PC-3 (cell line): ENCODE data around the gene HOXB1. TPM values are rescaled to one million over a fixed set of nuclear protein-coding genes. Genes with fewer than 3 reads are reported as not detected.

Source experiments
- ATAC-seq: fragments of 200-7000 bp; cut with Tn5 transposase; 2 replicates; pipeline ENCODE4 v1.9.1; 2020; ENCODE audit warnings: mild to moderate bottlenecking, moderate library complexity
- BruUV-seq: library from RNA; stranded (reverse); fragments of 400-500 nt; replicated peaks from 2 replicates; lab custom pipeline; 2021; lab: Mats Ljungman, UMichigan
- CTCF ChIA-PET: fragments of 300-600 bp; sonication (Branson Sonifier 250); formaldehyde crosslinking; loops from one replicate; lab custom pipeline; 2022; ENCODE audit warnings: antibody characterized with exemption; lab: Charles Lee
- POLR2A ChIA-PET: fragments of 300-600 bp; sonication (Branson Sonifier 250); formaldehyde crosslinking; loops from one replicate; lab custom pipeline; 2022; ENCODE audit warnings: antibody characterized with exemption; ENCODE audit not compliant: unreplicated experiment; lab: Charles Lee
- DNase-seq: peaks from one replicate; pipeline ENCODE4 v3.0.0-alpha.2; 2015
- H2AFZ ChIP-seq: fragments of 300-600 bp; sonication (generic); 2 replicates; pipeline ENCODE4 v1.6.0; 2016; ENCODE audit warnings: antibody characterized with exemption, low read length
- H3F3A ChIP-seq: fragments of 300-600 bp; sonication (generic); one replicate; pipeline ENCODE4 v1.6.0; 2017; ENCODE audit warnings: antibody characterized with exemption, low read length, control low read depth, mild to moderate bottlenecking; ENCODE audit not compliant: unreplicated experiment
- H3K27ac ChIP-seq: fragments of 300-600 bp; sonication (generic); 2 replicates; pipeline ENCODE4 v1.5.1; 2016; ENCODE audit warnings: mild to moderate bottlenecking, low read length
- H3K27me3 ChIP-seq: fragments of 300-600 bp; sonication (generic); 2 replicates; pipeline ENCODE4 v1.6.1; 2016; ENCODE audit warnings: low read length, mixed read lengths
- H3K36me3 ChIP-seq: fragments of 300-600 bp; sonication (generic); 2 replicates; pipeline ENCODE4 v1.6.1; 2016; ENCODE audit warnings: low read depth, mixed run types, low read length, mixed read lengths
- H3K4me1 ChIP-seq: fragments of 300-600 bp; sonication (generic); 2 replicates; pipeline ENCODE4 v1.5.1; 2016; ENCODE audit warnings: low read length; ENCODE audit not compliant: insufficient read depth
- H3K4me2 ChIP-seq: fragments of 300-600 bp; sonication (generic); 2 replicates; pipeline ENCODE4 v1.6.0; 2016; ENCODE audit warnings: low read length
- H3K4me3 ChIP-seq: fragments of 300-600 bp; sonication (generic); 2 replicates; pipeline ENCODE4 v1.5.1; 2016; ENCODE audit warnings: mild to moderate bottlenecking, low read length, mixed read lengths
- H3K79me2 ChIP-seq: fragments of 300-600 bp; sonication (generic); 2 replicates; pipeline ENCODE4 v1.6.1; 2017; ENCODE audit warnings: low read length, mixed read lengths
- H3K9ac ChIP-seq: fragments of 300-600 bp; sonication (generic); 2 replicates; pipeline ENCODE4 v1.6.0; 2016; ENCODE audit warnings: mild to moderate bottlenecking, low read length
- H3K9me2 ChIP-seq: fragments of 300-600 bp; sonication (generic); replicated peaks from 2 replicates; pipeline ENCODE4 v1.6.1; 2016; ENCODE audit warnings: mixed run types, low read length, mixed read lengths
- H3K9me3 ChIP-seq: fragments of 300-600 bp; sonication (generic); 2 replicates; pipeline ENCODE4 v1.6.1; 2016; ENCODE audit warnings: low read length, mixed read lengths
- H4K20me1 ChIP-seq: fragments of 300-600 bp; sonication (generic); 2 replicates; pipeline ENCODE4 v1.6.1; 2016; ENCODE audit warnings: low read length, mixed read lengths
- CTCF ChIP-seq: fragments of 300-600 bp; sonication (generic); conservative IDR thresholded peaks from 2 replicates; pipeline ENCODE4 v1.5.1; 2017; ENCODE audit warnings: antibody characterized with exemption, low read depth, mild to moderate bottlenecking, low read length
- EZH2 ChIP-seq: fragments of 300-600 bp; sonication (generic); IDR thresholded peaks from one replicate; pipeline ENCODE4 v1.6.1; 2017; ENCODE audit warnings: antibody characterized with exemption, mild to moderate bottlenecking, low read length; ENCODE audit not compliant: unreplicated experiment
- EZH2phosphoT487 ChIP-seq: fragments of 300-600 bp; sonication (generic); IDR thresholded peaks from 2 replicates; pipeline ENCODE4 v1.6.1; 2018; ENCODE audit warnings: mild to moderate bottlenecking, antibody characterized with exemption, low read length, borderline replicate concordance
- intact Hi-C: fragments of 100-400 bp; cut with micrococcal nuclease; formaldehyde crosslinking; loops from 2 replicates; pipeline ENCODE4 v1.9.0; 2023
- total RNA-seq: library from RNA; depleted of rRNA; stranded (reverse); fragments of >200 nt; gene quantifications from 2 replicates; pipeline ENCODE4 v1.2.3, GENCODE V29; 2014

Gene HOXB1
- total RNA-seq, 1 experiment from 2014 or later: not detected

DNA sequence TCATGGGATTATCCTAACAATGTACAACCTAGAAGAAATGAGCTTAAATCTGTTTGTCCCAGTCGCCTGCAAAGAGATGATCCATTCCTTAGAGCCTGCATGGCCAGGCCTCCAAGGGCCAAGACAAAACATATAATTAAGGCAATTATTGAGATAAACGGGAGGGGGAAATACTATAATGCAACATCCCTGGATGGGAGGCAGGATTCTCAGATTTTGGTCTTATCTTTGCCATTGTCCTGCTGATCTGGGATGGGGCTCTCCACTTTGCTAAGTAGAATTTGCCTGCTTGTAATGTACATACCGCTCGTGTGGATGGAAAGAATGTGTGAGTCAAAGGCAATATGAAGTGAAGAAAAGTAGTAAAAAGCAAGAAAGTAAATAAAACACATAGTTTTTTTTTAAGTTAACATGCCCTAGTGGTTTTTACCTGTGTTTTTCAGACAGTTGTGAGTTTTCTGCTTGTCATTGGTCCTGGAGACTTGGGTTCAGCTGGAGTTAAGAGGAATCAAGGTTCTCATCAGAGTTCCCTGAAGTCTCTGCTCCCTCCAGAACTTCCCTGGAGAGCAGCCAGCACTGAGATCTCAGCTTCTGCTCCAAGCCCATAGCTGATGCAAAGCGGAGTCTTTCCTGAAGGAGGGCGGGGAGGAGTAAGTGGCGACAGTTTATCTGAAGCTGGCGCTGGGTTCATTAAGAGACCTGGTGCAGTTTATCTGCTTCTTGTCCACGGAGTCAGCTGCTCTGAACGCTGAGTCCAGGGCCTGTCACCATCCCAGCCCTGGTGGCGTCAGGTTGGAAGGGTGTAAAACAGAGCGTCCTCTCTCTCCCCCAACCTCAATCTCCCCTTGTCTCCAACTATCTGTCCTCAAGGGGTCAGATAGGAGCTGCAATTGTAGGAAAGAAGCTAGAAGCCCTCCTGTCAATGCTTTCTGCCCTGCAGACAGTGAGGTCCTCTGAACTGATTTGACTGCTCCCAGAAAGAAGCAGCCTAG is 30.1 kb downstream of the HOXB1 start:
- DNase-seq (peak; percentile 72), ATAC-seq (peak; percentile 60)
- Histone ChIP-seq H3K4me1 (peaks cover 72% of the 10 kb centered on the region), H3K79me2 (no peaks in the 10 kb centered on the region), H3F3A (peaks cover 13% of the 10 kb centered on the region), H3K9ac (no peak overlapping the region), H2AFZ (no peak overlapping the region), H3K4me3 (no peak overlapping the region), H3K27ac (peak overlapping the region; percentile 57), H4K20me1 (no peaks in the 10 kb centered on the region), H3K27me3 (no peaks in the 10 kb centered on the region), H3K9me2 (no peaks in the 10 kb centered on the region), H3K9me3 (no peaks in the 10 kb centered on the region), H3K36me3 (no peaks in the 10 kb centered on the region), H3K4me2 (peak overlapping the region; percentile 39)
- POLR2A ChIA-PET: interaction anchor here (0.6 kb wide), 1 partner anchor 125 kb away, joined by 4 read pairs; no protein-coding TSS in a partner anchor
- CTCF ChIA-PET: interaction anchor here (0.6 to 0.9 kb wide), 3 partner anchors 9 to 55 kb away, joined by 3 to 4 read pairs (median 3); no protein-coding TSS in a partner anchor
- intact Hi-C loops: no loop called here
- TF ChIP-seq CTCF (no peak), EZH2phosphoT487 (no peak), EZH2 (no peak)
- no TSS peak for BruUV-seq

DNA sequence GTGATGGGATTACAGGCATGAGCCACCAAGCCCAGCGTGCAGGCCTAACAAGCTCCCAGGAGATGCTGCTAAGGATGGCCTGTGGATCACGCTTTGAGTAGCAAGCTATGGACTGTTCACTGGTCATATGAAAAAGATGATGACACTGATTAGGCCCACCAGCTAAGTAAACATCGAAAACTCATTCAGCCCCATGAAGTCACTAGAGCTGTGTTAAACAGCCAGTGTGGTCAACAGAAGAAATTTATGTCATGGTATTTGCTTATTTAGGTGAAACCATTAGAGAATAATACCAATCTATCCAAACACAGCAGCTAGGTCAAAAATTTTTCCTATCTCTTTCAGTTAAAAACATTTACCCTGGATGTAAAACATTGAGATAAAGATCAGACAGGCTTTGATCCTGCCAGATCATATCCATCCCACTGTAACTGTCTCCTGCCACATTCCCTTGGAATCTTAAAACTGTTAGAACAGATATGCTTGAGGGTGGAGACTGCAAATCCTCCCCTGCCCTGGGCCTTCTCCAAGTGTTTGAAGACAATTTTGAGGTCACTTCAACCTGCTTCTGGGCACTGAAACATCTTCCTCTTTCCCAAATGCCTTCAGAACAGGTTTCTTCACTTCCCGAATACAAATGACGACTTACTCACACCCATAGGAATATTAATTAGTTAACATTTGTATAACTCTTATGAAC is 30.9 kb downstream of the HOXB1 start:
- no peak overlapping the region for H3K9ac ChIP-seq
- no peak for ATAC-seq
- no TSS peak for BruUV-seq

More for the DNA sequence above, 30.9 kb downstream of the HOXB1 start:
- Histone ChIP-seq H3K79me2 (no peaks in the 10 kb centered on the region), H3F3A (peaks cover 13% of the 10 kb centered on the region), H2AFZ (no peak overlapping the region), H3K9me2 (no peaks in the 10 kb centered on the region), H3K27me3 (no peaks in the 10 kb centered on the region), H3K4me2 (peak overlapping the region; percentile 39), H3K27ac (peak overlapping the region; percentile 57), H3K9me3 (no peaks in the 10 kb centered on the region), H3K4me3 (no peak overlapping the region), H4K20me1 (no peaks in the 10 kb centered on the region), H3K4me1 (peaks cover 68% of the 10 kb centered on the region), H3K36me3 (no peaks in the 10 kb centered on the region)
- intact Hi-C loops: loop anchor here (2.0 to 5.0 kb wide), 2 partner anchors 21 to 57 kb away; no protein-coding TSS in a partner anchor
- no peak for TF ChIP-seq EZH2phosphoT487
- TF ChIP-seq EZH2: no peak
- no peak for TF ChIP-seq CTCF
- CTCF ChIA-PET: interaction anchor here (0.8 kb wide), 1 partner anchor 42 kb away, joined by 3 read pairs; no protein-coding TSS in a partner anchor
- DNase-seq: no peak
- POLR2A ChIA-PET: interaction anchor here (0.6 kb wide), 1 partner anchor 126 kb away, joined by 4 read pairs; no protein-coding TSS in a partner anchor
